Adrenal gland (tissue), 5 donors: ENCODE data around the gene EXT2.

ENCODE experiments used
- CTCF ChIP-seq, 6 experiments: fragments of 450-650 bp in 4 of 6; fragments of 200-600 bp in 2 of 6; sonication (generic) in 1 of 6; IDR thresholded peaks; 1 replicate in 5 of 6; 2 replicates in 1 of 6; pipeline versions ENCODE4 v1.5.1 to v1.8.0; 2016 to 2021; ENCODE audit warnings: antibody characterized with exemption in 6 of 6, mild to moderate bottlenecking in 2 of 6, moderate library complexity in 1 of 6
- POLR2A ChIP-seq, 2 donors: fragments of 450-650 bp; IDR thresholded peaks; one replicate each; pipeline ENCODE4 v1.6.1; 2017; ENCODE audit warnings: antibody characterized with exemption in 2 of 2, mild to moderate bottlenecking in 2 of 2, moderate library complexity in 1 of 2
- donor health status: DM: no; HTN: no; CAD: no.

- TF ChIP-seq CTCF (IDR thresholded peaks at IDR 0.05) (no peak), POLR2A (IDR thresholded peaks at IDR 0.05) (no peak)
These were observed 191.4 kb downstream of the EXT2 start for GRCh38 chr11:44286911-44287310.
